Measurements from ENCODE around the gene SLC12A5. TPM values are rescaled to one million over a fixed set of nuclear protein-coding genes. Genes with fewer than 3 reads are reported as not detected.

Gene SLC12A5
- total RNA-seq, 2 experiments from 2014 or later = 3.8 to 11.0 TPM

DNA sequence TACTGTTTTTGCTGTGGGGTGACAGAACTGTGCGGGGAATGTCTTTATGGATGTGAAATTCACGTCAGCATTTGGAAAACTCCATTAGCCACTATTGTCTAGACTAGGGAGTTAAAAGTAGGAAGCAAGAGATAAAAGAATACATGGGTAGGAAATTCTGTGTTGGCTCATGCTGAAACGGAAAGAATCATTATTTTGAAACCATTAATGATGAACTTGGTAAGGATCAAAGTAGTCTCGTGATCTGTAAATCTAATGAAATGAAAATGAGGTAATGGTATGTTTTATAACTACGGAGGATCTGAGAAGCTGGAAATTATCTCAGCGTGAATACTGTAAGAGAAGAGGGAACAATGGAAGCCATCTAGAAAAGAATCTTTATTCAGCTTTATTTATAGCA lies 78.0 kb downstream of the SLC12A5 start:
- H3K79me2 ChIP-seq (ENCODE audit: insufficient read depth, low read depth, low read length) = no peaks in the 10 kb centered on the region
- ChIA-PET CTCF (ENCODE audit: unreplicated experiment) (no interaction called here), POLR2A (no interaction called here)

DNA sequence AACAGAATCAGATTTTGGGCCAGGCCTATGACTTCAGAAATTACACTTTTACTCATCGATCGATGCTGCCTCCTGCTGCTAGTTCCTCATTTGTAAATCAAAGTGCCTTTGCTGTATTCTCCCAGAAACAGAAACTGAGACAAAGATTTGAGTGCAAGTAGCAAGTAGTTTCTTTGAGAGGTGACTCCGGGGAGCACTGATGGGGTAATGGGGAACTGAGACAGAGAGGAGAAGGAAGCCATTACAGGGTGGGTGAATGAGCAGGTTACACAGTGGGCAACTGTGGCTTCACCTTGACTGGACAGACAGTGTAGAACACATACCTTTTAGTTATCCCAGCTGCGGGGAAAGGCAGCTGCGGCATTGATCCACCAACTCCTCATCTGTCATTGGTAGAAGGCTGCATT lies 79.4 kb downstream of the SLC12A5 start:
- no TSS peak for BruUV-seq (replicated peaks)

More for the DNA sequence above, 78.0 kb downstream of the SLC12A5 start:
- intact Hi-C loops (cut with micrococcal nuclease; ENCODE audit: unreplicated experiment) = no loop called here
- BruUV-seq (replicated peaks) = no TSS peak
- Histone ChIP-seq H3K36me3 (ENCODE audit: insufficient read depth, low read length) (no peaks in the 10 kb centered on the region), H3K9me2 (ENCODE audit: insufficient read depth, low read length) (no peaks in the 10 kb centered on the region), H3K4me2 (ENCODE audit: low read length) (no peak overlapping the region), H3K4me1 (ENCODE audit: insufficient read depth, low read length, poor library complexity, severe bottlenecking) (peaks cover 24% of the 10 kb centered on the region), H2AFZ (ENCODE audit: low read length) (no peak overlapping the region), H3K9me3 (ENCODE audit: low read length) (no peaks in the 10 kb centered on the region), H4K20me1 (ENCODE audit: insufficient read depth, low read length) (no peaks in the 10 kb centered on the region), H3K27ac (ENCODE audit: low read depth, low read length, poor library complexity, severe bottlenecking) (no peak overlapping the region), H3K4me3 (ENCODE audit: low read depth, low read length, poor library complexity, severe bottlenecking) (no peak overlapping the region)
- no peak for DNase-seq (ENCODE audit: low spot score)
- TF ChIP-seq, protein P1, sequence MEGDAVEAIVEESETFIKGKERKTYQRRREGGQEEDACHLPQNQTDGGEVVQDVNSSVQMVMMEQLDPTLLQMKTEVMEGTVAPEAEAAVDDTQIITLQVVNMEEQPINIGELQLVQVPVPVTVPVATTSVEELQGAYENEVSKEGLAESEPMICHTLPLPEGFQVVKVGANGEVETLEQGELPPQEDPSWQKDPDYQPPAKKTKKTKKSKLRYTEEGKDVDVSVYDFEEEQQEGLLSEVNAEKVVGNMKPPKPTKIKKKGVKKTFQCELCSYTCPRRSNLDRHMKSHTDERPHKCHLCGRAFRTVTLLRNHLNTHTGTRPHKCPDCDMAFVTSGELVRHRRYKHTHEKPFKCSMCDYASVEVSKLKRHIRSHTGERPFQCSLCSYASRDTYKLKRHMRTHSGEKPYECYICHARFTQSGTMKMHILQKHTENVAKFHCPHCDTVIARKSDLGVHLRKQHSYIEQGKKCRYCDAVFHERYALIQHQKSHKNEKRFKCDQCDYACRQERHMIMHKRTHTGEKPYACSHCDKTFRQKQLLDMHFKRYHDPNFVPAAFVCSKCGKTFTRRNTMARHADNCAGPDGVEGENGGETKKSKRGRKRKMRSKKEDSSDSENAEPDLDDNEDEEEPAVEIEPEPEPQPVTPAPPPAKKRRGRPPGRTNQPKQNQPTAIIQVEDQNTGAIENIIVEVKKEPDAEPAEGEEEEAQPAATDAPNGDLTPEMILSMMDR (conservative IDR thresholded peaks at IDR 0.05; ENCODE audit: low read length) = no peak
- TF ChIP-seq EZH2phosphoT487 (IDR thresholded peaks at IDR 0.05; ENCODE audit: borderline replicate concordance, low read depth, low read length) = no peak

DNA sequence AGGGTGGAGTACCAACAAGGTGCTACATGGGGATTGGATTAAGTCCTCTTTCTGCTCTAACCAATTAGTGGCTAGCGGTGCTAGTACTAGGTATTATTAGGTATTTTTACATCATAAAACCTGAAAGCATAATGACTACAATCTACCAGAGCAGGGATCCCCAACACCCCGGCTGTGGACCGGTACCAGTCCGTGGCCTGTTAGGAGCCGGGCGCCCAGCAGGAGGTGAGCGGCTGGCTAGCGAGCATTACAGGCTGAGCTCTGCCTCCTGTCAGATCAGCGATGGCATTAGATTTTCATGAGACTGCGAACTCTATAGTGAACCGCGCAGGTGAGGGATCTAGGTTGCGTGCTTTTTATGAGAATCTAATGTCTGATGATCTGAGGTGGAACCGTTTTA lies 80.0 kb downstream of the SLC12A5 start:
- intact Hi-C loops (cut with micrococcal nuclease; ENCODE audit: unreplicated experiment) = no loop called here
- CTCF ChIA-PET (ENCODE audit: unreplicated experiment) = no interaction called here
- H2AFZ ChIP-seq (ENCODE audit: low read length) = peak overlapping the region; percentile 6; the same call in 1 of the 2 replicates
- no peaks in the 10 kb centered on the region for H3K9me2 ChIP-seq (ENCODE audit: insufficient read depth, low read length)
- peaks cover 24% of the 10 kb centered on the region for H3K4me1 ChIP-seq (ENCODE audit: insufficient read depth, low read length, poor library complexity, severe bottlenecking)
- TF ChIP-seq, protein P1 (conservative IDR thresholded peaks at IDR 0.05; ENCODE audit: low read length) = no peak
- TF ChIP-seq EZH2phosphoT487 (IDR thresholded peaks at IDR 0.05; ENCODE audit: borderline replicate concordance, low read depth, low read length) = no peak
- no TSS peak for BruUV-seq (replicated peaks)
- H3K36me3 ChIP-seq (ENCODE audit: insufficient read depth, low read length) = no peaks in the 10 kb centered on the region
- peak overlapping the region; percentile 25; the same call in 1 of the 2 replicates for H3K4me2 ChIP-seq (ENCODE audit: low read length)
- no peak for DNase-seq (ENCODE audit: low spot score)
- no peaks in the 10 kb centered on the region for H4K20me1 ChIP-seq (ENCODE audit: insufficient read depth, low read length)
- H3K9me3 ChIP-seq (ENCODE audit: low read length) = no peaks in the 10 kb centered on the region
- H3K27ac ChIP-seq (ENCODE audit: low read depth, low read length, poor library complexity, severe bottlenecking) = no peak overlapping the region
- POLR2A ChIA-PET = no interaction called here
- H3K4me3 ChIP-seq (ENCODE audit: low read depth, low read length, poor library complexity, severe bottlenecking) = no peak overlapping the region
- no peaks in the 10 kb centered on the region for H3K79me2 ChIP-seq (ENCODE audit: insufficient read depth, low read depth, low read length)

More for the DNA sequence above, 79.4 kb downstream of the SLC12A5 start:
- H4K20me1 ChIP-seq (ENCODE audit: insufficient read depth, low read length) = no peaks in the 10 kb centered on the region
- H3K4me1 ChIP-seq (ENCODE audit: insufficient read depth, low read length, poor library complexity, severe bottlenecking) = peaks cover 24% of the 10 kb centered on the region
- DNase-seq (ENCODE audit: low spot score) = peak; percentile 44
- peak overlapping the region; percentile 25 for H3K4me2 ChIP-seq (ENCODE audit: low read length)
- H3K9me3 ChIP-seq (ENCODE audit: low read length) = no peaks in the 10 kb centered on the region
- no peaks in the 10 kb centered on the region for H3K79me2 ChIP-seq (ENCODE audit: insufficient read depth, low read depth, low read length)
- no peak overlapping the region for H3K4me3 ChIP-seq (ENCODE audit: low read depth, low read length, poor library complexity, severe bottlenecking)
- no peaks in the 10 kb centered on the region for H3K36me3 ChIP-seq (ENCODE audit: insufficient read depth, low read length)
- CTCF ChIA-PET (ENCODE audit: unreplicated experiment) = no interaction called here
- no peaks in the 10 kb centered on the region for H3K9me2 ChIP-seq (ENCODE audit: insufficient read depth, low read length)
- peak overlapping the region; percentile 6; the same call in 1 of the 2 replicates for H2AFZ ChIP-seq (ENCODE audit: low read length)
- H3K27ac ChIP-seq (ENCODE audit: low read depth, low read length, poor library complexity, severe bottlenecking) = no peak overlapping the region
- no peak for TF ChIP-seq EZH2phosphoT487 (IDR thresholded peaks at IDR 0.05; ENCODE audit: borderline replicate concordance, low read depth, low read length)
- TF ChIP-seq, protein P1 (conservative IDR thresholded peaks at IDR 0.05; ENCODE audit: low read length) = no peak
- POLR2A ChIA-PET = no interaction called here
- intact Hi-C loops (cut with micrococcal nuclease; ENCODE audit: unreplicated experiment) = no loop called here

Other genes with a start within 250 kb of the SLC12A5 start
- not detected in 2 replicates for gene WFDC3, start 237.3 kb upstream of the SLC12A5 start, total RNA-seq (2014; rRNA removed; shearing (Covaris generic))
- gene WFDC3, start 237.3 kb upstream of the SLC12A5 start, total RNA-seq (2022) = not detected in 2 replicates
- gene DNTTIP1, start 237.3 kb upstream of the SLC12A5 start, total RNA-seq (2014; rRNA removed; shearing (Covaris generic)) = 25.8 and 30.5 TPM in 2 replicates
- gene DNTTIP1, start 237.3 kb upstream of the SLC12A5 start, total RNA-seq (2022) = 38.7 and 38.8 TPM in 2 replicates
- gene UBE2C, start 216.6 kb upstream of the SLC12A5 start, total RNA-seq (2014; rRNA removed; shearing (Covaris generic)) = 225 and 269 TPM in 2 replicates
- 222 and 255 TPM in 2 replicates for gene UBE2C, start 216.6 kb upstream of the SLC12A5 start, total RNA-seq (2022)
- gene TNNC2, start 201.9 kb upstream of the SLC12A5 start, total RNA-seq (2014; rRNA removed; shearing (Covaris generic)) = not detected in 2 replicates
- gene TNNC2, start 201.9 kb upstream of the SLC12A5 start, total RNA-seq (2022) = not detected in 2 replicates
- 0.49 and 0.79 TPM in 2 replicates for gene SNX21, start 195.4 kb upstream of the SLC12A5 start, total RNA-seq (2014; rRNA removed; shearing (Covaris generic))
- gene SNX21, start 195.4 kb upstream of the SLC12A5 start, total RNA-seq (2022) = 0.49 and 1.1 TPM in 2 replicates
- 37.1 and 44.6 TPM in 2 replicates for gene ACOT8, start 171.8 kb upstream of the SLC12A5 start, total RNA-seq (2014; rRNA removed; shearing (Covaris generic))
- gene ACOT8, start 171.8 kb upstream of the SLC12A5 start, total RNA-seq (2022) = 28.0 and 28.2 TPM in 2 replicates
- gene ZSWIM3, start 171.6 kb upstream of the SLC12A5 start, total RNA-seq (2014; rRNA removed; shearing (Covaris generic)) = 5.7 and 12.0 TPM in 2 replicates
- gene ZSWIM3, start 171.6 kb upstream of the SLC12A5 start, total RNA-seq (2022) = 6.0 and 6.8 TPM in 2 replicates
- gene ZSWIM1, start 148.0 kb upstream of the SLC12A5 start, total RNA-seq (2014; rRNA removed; shearing (Covaris generic)) = 10.9 and 19.2 TPM in 2 replicates
- 12.7 and 13.9 TPM in 2 replicates for gene ZSWIM1, start 148.0 kb upstream of the SLC12A5 start, total RNA-seq (2022)
- 5.8 and 6.1 TPM in 2 replicates for gene SPATA25, start 141.6 kb upstream of the SLC12A5 start, total RNA-seq (2014; rRNA removed; shearing (Covaris generic))
- 5.8 and 5.9 TPM in 2 replicates for gene SPATA25, start 141.6 kb upstream of the SLC12A5 start, total RNA-seq (2022)
- 6.0 and 10.7 TPM in 2 replicates for gene NEURL2, start 138.0 kb upstream of the SLC12A5 start, total RNA-seq (2014; rRNA removed; shearing (Covaris generic))
- gene NEURL2, start 138.0 kb upstream of the SLC12A5 start, total RNA-seq (2022) = 6.2 and 9.9 TPM in 2 replicates
- gene CTSA, start 137.9 kb upstream of the SLC12A5 start, total RNA-seq (2014; rRNA removed; shearing (Covaris generic)) = 27.1 and 33.1 TPM in 2 replicates
- 36.4 and 36.7 TPM in 2 replicates for gene CTSA, start 137.9 kb upstream of the SLC12A5 start, total RNA-seq (2022)
- gene PLTP, start 117.1 kb upstream of the SLC12A5 start, total RNA-seq (2014; rRNA removed; shearing (Covaris generic)) = 14.3 and 17.1 TPM in 2 replicates
- 12.7 and 15.8 TPM in 2 replicates for gene PLTP, start 117.1 kb upstream of the SLC12A5 start, total RNA-seq (2022)
- 16.7 and 21.2 TPM in 2 replicates for gene PCIF1, start 94.5 kb upstream of the SLC12A5 start, total RNA-seq (2014; rRNA removed; shearing (Covaris generic))
- 40.6 and 50.3 TPM in 2 replicates for gene PCIF1, start 94.5 kb upstream of the SLC12A5 start, total RNA-seq (2022)
- 15.0 and 21.0 TPM in 2 replicates for gene ZNF335, start 57.0 kb upstream of the SLC12A5 start, total RNA-seq (2014; rRNA removed; shearing (Covaris generic))
- gene ZNF335, start 57.0 kb upstream of the SLC12A5 start, total RNA-seq (2022) = 28.4 and 30.5 TPM in 2 replicates
- gene MMP9, start 20.3 kb upstream of the SLC12A5 start, total RNA-seq (2014; rRNA removed; shearing (Covaris generic)) = not detected in 2 replicates
- gene MMP9, start 20.3 kb upstream of the SLC12A5 start, total RNA-seq (2022) = not detected in 2 replicates
- 21.8 and 23.4 TPM in 2 replicates for gene NCOA5, start 60.7 kb downstream of the SLC12A5 start, total RNA-seq (2014; rRNA removed; shearing (Covaris generic))
- 29.1 and 33.7 TPM in 2 replicates for gene NCOA5, start 60.7 kb downstream of the SLC12A5 start, total RNA-seq (2022)
- gene CD40, start 89.1 kb downstream of the SLC12A5 start, total RNA-seq (2014; rRNA removed; shearing (Covaris generic)) = 23.0 and 34.7 TPM in 2 replicates
- 64.2 and 71.6 TPM in 2 replicates for gene CD40, start 89.1 kb downstream of the SLC12A5 start, total RNA-seq (2022)